HepG2 (cell line): ENCODE measurements around the gene HSP90AA1. TPM values are rescaled to one million over a fixed set of nuclear protein-coding genes. Genes with fewer than 3 reads are reported as not detected.

ENCODE experiments used
- AGO2 ChIP-seq: fragments of 200-400 bp; formaldehyde crosslinking; optimal IDR thresholded peaks from 2 replicates; pipeline ENCODE3; 2017; ENCODE audit warnings: mild to moderate bottlenecking, low read depth, low read length, moderate library complexity
- CHCHD3 ChIP-seq: sonication (generic); formaldehyde crosslinking; IDR thresholded peaks from 2 replicates; pipeline ENCODE4 v1.8.0; 2022; ENCODE audit warnings: mild to moderate bottlenecking, missing genetic modification reagents, moderate library complexity
- HNRNPLL ChIP-seq: fragments of 200-400 bp; formaldehyde crosslinking; IDR thresholded peaks from 2 replicates; pipeline ENCODE4 v1.6.1; 2017; ENCODE audit warnings: mild to moderate bottlenecking, low read depth, low read length; ENCODE audit not compliant: poor library complexity, severe bottlenecking
- HOXA7 ChIP-seq: sonication (generic); formaldehyde crosslinking; IDR thresholded peaks from 2 replicates; pipeline ENCODE4 v1.8.1; 2022; ENCODE audit warnings: mild to moderate bottlenecking, missing genetic modification reagents, moderate library complexity
- NR1H2 ChIP-seq: sonication (generic); formaldehyde crosslinking; IDR thresholded peaks from 2 replicates; pipeline ENCODE4 v1.8.1; 2022; ENCODE audit warnings: low read depth, missing genetic modification reagents, borderline replicate concordance
- SKIL ChIP-seq: sonication (generic); formaldehyde crosslinking; IDR thresholded peaks from 2 replicates; pipeline ENCODE4 v1.8.0; 2022; ENCODE audit warnings: missing genetic modification reagents, mild to moderate bottlenecking, moderate library complexity, borderline replicate concordance
- STAG1 ChIP-seq: sonication (generic); formaldehyde crosslinking; IDR thresholded peaks from 2 replicates; pipeline ENCODE4 v1.4.0; 2020; ENCODE audit warnings: missing genetic modification reagents
- TEAD3 ChIP-seq: optimal IDR thresholded peaks from 2 replicates; pipeline ENCODE3; 2016; ENCODE audit warnings: borderline replicate concordance
- ZKSCAN5 ChIP-seq: sonication (generic); formaldehyde crosslinking; IDR thresholded peaks from 2 replicates; pipeline ENCODE4 v1.5.1; 2020; ENCODE audit warnings: mild to moderate bottlenecking, missing genetic modification reagents
- ZNF138 ChIP-seq: sonication (generic); formaldehyde crosslinking; IDR thresholded peaks from 2 replicates; pipeline ENCODE4 v1.5.0; 2020; ENCODE audit warnings: mild to moderate bottlenecking, low read depth, missing genetic modification reagents
- polyA plus RNA-seq, 8 experiments: library from polyadenylated mRNA; depleted of rRNA in 3 of 8; stranded (reverse) in 7 of 8; unstranded in 1 of 8; fragments of >200 nt; fragmentation: Illumina TruSeq in 4 of 8; extraction: Trizol in 4 of 8; gene quantifications; 2 replicates each; pipeline versions ENCODE4 v1.2.1 to v1.2.3, GENCODE V29; 2011 to 2016; ENCODE audit warnings: low read depth in 4 of 8, missing spikeins in 1 of 8, mixed read lengths in 1 of 8; ENCODE audit not compliant: insufficient read depth in 1 of 8
- total RNA-seq, 5 experiments: library from RNA; depleted of rRNA; stranded (reverse); fragments of >200 nt; fragmentation: Illumina TruSeq; extraction: Trizol; gene quantifications; 2 replicates each; pipeline ENCODE4 v1.2.3, GENCODE V29; 2016; ENCODE audit warnings: low read depth in 1 of 5
- TF ChIP-seq, protein P1 (sequence below): sonication (generic); formaldehyde crosslinking; IDR thresholded peaks from 2 replicates; pipeline ENCODE4 v1.5.1; 2020; ENCODE audit warnings: mild to moderate bottlenecking, missing genetic modification reagents, moderate library complexity

The HSP90AA1 gene
- total and polyA plus RNA-seq, 2 of the 13 experiments (the other 11 are each of a cell fraction or from before 2014, with no cell fraction given): 262 to 636 TPM

- TF ChIP-seq, protein P1, sequence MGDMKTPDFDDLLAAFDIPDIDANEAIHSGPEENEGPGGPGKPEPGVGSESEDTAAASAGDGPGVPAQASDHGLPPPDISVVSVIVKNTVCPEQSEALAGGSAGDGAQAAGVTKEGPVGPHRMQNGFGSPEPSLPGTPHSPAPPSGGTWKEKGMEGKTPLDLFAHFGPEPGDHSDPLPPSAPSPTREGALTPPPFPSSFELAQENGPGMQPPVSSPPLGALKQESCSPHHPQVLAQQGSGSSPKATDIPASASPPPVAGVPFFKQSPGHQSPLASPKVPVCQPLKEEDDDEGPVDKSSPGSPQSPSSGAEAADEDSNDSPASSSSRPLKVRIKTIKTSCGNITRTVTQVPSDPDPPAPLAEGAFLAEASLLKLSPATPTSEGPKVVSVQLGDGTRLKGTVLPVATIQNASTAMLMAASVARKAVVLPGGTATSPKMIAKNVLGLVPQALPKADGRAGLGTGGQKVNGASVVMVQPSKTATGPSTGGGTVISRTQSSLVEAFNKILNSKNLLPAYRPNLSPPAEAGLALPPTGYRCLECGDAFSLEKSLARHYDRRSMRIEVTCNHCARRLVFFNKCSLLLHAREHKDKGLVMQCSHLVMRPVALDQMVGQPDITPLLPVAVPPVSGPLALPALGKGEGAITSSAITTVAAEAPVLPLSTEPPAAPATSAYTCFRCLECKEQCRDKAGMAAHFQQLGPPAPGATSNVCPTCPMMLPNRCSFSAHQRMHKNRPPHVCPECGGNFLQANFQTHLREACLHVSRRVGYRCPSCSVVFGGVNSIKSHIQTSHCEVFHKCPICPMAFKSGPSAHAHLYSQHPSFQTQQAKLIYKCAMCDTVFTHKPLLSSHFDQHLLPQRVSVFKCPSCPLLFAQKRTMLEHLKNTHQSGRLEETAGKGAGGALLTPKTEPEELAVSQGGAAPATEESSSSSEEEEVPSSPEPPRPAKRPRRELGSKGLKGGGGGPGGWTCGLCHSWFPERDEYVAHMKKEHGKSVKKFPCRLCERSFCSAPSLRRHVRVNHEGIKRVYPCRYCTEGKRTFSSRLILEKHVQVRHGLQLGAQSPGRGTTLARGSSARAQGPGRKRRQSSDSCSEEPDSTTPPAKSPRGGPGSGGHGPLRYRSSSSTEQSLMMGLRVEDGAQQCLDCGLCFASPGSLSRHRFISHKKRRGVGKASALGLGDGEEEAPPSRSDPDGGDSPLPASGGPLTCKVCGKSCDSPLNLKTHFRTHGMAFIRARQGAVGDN (CRISPR knock-in tag): peak; percentile 37
- TF ChIP-seq ZNF138 (CRISPR knock-in tag) (no peak), ZKSCAN5 (CRISPR knock-in tag) (no peak), CHCHD3 (CRISPR knock-in tag) (0 out of 2 replicates have a peak, but pooled peaks have one; percentile 16), HNRNPLL (peak; percentile 54), AGO2 (peak; percentile 46), STAG1 (CRISPR knock-in tag) (no peak), HOXA7 (0 out of 2 replicates have a peak, but pooled peaks have one; percentile 29), NR1H2 (CRISPR knock-in tag) (no peak), TEAD3 (CRISPR knock-in tag) (peak; percentile 8), SKIL (CRISPR knock-in tag) (peak; percentile 16; the same call in 1 of the 2 replicates)
Measured at GRCh38 chr14:102056694-102057442, 30.0 kb downstream of the HSP90AA1 start (continued).
